Fibroblast of pulmonary artery (primary cell): ENCODE results near the gene ARHGAP19.

ENCODE experiments used
- DNase-seq: peaks from one replicate; pipeline ENCODE4 v3.0.0-alpha.2; 2010; ENCODE audit warnings: low read depth
- H3K4me3 ChIP-seq: replicated peaks from 2 replicates; pipeline ENCODE4 v1.5.1; 2011; ENCODE audit warnings: low read depth, mild to moderate bottlenecking, control low read depth, low read length, moderate library complexity
- CTCF ChIP-seq: IDR thresholded peaks from 2 replicates; pipeline ENCODE4 v1.5.1; 2011; ENCODE audit warnings: mild to moderate bottlenecking, control low read depth, low read length, inconsistent platforms; ENCODE audit errors: missing control alignments

ARHGAP19 gene

GRCh38 chr10:97321032-97321803, 28.8 kb upstream of the ARHGAP19 start:
- H3K4me3 ChIP-seq, result peak overlapping the region; percentile 70
- DNase-seq, result no peak
- no peak for TF ChIP-seq CTCF

- H3K4me3 ChIP-seq, result peak overlapping the region; percentile 70
- no peak for DNase-seq
- TF ChIP-seq CTCF, result no peak
These were observed 28.1 kb upstream of the ARHGAP19 start for GRCh38 chr10:97320480-97321031.

GRCh38 chr10:97319671-97320479, 27.4 kb upstream of the ARHGAP19 start:
- DNase-seq, result no peak
- no peak for TF ChIP-seq CTCF
- peak overlapping the region; percentile 70 for H3K4me3 ChIP-seq

GRCh38 chr10:97318772-97319651, 26.6 kb upstream of the ARHGAP19 start, which contains the start of gene FRAT1:
FRAT1 (plus strand) TSS chr10:97319271; CDS start chr10:97319454, 183 bp downstream.
- peak within 1 kb of the TSS; percentile 70 for H3K4me3 ChIP-seq
- DNase-seq, result peak; percentile 93
- TF ChIP-seq CTCF, result no peak

- no peak for DNase-seq
- no peak for TF ChIP-seq CTCF
- H3K4me3 ChIP-seq, result no peak overlapping the region
These were observed 22.2 kb upstream of the ARHGAP19 start for GRCh38 chr10:97314671-97315070.

- TF ChIP-seq CTCF, result no peak
- no peak for DNase-seq
- no peak overlapping the region for H3K4me3 ChIP-seq
These were observed 20.5 kb upstream of the ARHGAP19 start for GRCh38 chr10:97312897-97313296.
